Measurements from ENCODE around the gene CMPK1.

Gene CMPK1

GRCh38 chr1:47393141-47393540 lies 59.6 kb downstream of the CMPK1 start:
- DNase-seq (ENCODE audit: low read depth, low spot score) = no peak

DNA sequence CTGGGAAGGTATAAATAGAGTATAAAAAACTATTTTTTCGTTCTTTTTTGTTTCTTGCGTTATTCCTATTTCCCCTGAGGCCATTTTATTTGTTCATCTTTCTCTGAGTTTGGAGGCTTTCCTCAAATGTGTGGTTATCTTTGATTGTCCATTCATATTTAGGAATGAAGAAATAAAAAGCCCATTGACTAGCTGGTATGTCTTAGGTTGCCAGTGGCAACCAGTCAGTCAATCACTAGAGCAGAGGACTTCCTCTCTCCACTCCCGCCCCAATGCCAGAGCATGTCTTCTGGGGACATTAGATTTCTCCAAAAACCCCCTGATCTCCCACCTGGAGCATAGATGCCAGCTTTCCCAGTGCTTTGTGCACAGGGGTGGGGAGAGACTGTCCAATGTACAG lies 61.8 kb downstream of the CMPK1 start:
- no peak for DNase-seq (ENCODE audit: low read depth, low spot score)

DNA sequence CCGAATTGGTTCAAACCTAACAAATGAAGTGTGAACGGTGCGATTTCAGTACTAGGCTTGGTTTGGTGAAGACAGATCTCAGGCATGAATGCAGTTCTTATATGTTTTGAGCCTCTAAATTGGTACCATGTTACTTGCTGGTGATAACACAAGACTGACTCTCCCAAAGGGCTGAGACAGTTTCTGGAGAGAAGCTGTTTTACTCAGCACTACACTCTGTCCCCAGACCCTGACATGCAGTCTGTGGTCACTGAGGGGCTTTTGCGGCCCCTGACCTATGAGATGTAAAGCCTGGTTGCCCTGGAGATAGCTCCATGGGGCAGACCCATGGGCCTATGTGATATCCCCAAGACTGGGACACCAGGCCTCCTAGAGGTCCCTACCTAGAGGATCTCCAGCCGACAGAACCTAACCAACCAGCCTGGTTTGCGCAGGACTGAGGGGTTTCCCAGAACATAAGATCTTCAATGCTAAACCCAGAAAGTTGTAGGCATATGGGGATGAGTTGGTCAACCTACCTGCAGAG lies 63.1 kb downstream of the CMPK1 start:
- no peak for DNase-seq (ENCODE audit: low read depth, low spot score)

GRCh38 chr1:47399138-47399845 lies 65.7 kb downstream of the CMPK1 start:
- no peak for DNase-seq (ENCODE audit: low read depth, low spot score)

- DNase-seq (ENCODE audit: low read depth, low spot score) = no peak
These were observed 66.2 kb downstream of the CMPK1 start for GRCh38 chr1:47399846-47400155.

GRCh38 chr1:47401761-47402160 lies 68.2 kb downstream of the CMPK1 start:
- no peak for DNase-seq (ENCODE audit: low read depth, low spot score)

DNA sequence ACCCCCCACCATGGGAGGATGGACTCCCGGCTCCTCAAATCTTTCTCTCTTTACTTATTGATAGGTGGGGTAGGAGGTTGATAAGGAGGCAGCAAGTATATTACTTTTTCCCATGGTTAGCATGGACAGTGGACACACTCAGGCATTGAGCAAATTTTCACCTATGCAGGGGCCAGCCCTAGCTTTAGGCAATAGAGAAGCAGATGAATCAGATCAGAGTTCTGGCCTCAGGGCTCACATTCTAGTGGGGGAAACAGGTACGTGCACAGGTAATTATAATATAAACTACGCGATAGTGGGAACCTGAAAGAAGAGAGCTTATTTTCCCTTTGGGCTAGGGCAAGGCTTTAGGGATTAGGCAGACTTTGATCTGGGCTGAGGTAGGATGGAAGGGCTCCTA lies 69.0 kb downstream of the CMPK1 start:
- no peak for DNase-seq (ENCODE audit: low read depth, low spot score)

- no peak for DNase-seq (ENCODE audit: low read depth, low spot score)
These were observed 69.8 kb downstream of the CMPK1 start for GRCh38 chr1:47403321-47403910.

DNA sequence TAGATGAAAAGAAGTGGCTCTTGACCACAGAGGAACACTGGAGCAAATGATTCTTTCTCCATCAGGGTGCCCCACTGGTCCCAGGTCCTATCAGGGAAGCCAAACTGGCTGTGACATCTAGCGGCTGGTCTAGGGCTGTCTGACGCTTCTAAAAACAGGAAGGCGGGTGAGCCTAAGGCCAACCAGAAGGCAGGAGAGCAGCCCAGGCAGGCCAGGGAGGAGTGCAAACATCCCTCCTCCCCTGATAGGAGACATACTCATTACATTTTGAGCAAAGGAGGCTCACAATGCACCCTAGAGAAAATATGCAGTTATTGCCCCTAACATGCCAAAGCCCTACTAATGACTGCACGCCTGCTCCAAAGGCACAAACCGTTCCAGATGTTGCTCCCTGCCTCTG lies 72.1 kb downstream of the CMPK1 start:
- DNase-seq (ENCODE audit: low read depth, low spot score) = no peak

GRCh38 chr1:47406966-47407365 lies 73.4 kb downstream of the CMPK1 start:
- DNase-seq (ENCODE audit: low read depth, low spot score) = no peak

GRCh38 chr1:47407481-47407880 lies 73.9 kb downstream of the CMPK1 start:
- no peak for DNase-seq (ENCODE audit: low read depth, low spot score)

GRCh38 chr1:47409311-47410067 lies 75.9 kb downstream of the CMPK1 start:
- peak; percentile 86 for DNase-seq (ENCODE audit: low read depth, low spot score)

DNA sequence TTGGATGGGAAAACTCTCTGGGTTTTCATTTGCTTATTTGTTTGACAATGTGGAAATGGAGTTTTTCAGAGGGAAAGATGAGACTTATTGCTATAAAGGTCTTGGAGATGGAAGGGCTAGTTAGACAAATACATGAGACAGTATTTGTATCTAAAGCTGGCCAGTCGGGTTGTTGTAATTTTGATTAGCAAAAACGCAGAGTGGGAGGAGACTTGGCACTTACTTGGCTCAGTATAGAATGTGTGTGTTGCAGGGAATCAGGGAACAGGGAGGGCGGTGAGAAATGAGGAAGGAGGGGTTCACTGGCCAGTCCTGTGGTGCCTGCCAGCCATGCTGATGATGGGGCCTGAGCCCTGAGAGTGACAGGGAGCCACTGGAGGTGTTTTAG lies 76.5 kb downstream of the CMPK1 start:
- no peak for DNase-seq (ENCODE audit: low read depth, low spot score)

GRCh38 chr1:47411436-47411835 lies 77.8 kb downstream of the CMPK1 start:
- DNase-seq (ENCODE audit: low read depth, low spot score) = no peak

DNA sequence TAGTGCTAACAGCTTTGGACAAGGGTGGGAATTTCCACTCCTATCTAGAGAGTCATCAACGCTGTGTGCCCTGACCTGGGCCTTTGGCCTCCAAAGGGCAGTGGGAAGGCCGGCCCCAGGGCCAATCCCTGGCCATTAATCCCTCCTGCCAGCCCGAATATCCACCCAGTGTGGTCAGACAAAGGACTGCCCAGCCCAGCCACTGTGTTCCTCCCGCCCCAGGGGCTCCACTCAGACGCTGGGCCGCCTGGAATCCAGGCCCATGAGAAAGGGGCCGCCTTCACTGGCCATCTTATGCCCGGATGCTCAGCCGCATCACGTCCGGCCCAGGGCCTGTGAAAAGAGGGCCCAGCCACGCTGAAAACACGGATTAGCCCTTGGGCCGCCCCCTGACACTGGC lies 78.8 kb downstream of the CMPK1 start:
- DNase-seq (ENCODE audit: low read depth, low spot score) = no peak

DNA sequence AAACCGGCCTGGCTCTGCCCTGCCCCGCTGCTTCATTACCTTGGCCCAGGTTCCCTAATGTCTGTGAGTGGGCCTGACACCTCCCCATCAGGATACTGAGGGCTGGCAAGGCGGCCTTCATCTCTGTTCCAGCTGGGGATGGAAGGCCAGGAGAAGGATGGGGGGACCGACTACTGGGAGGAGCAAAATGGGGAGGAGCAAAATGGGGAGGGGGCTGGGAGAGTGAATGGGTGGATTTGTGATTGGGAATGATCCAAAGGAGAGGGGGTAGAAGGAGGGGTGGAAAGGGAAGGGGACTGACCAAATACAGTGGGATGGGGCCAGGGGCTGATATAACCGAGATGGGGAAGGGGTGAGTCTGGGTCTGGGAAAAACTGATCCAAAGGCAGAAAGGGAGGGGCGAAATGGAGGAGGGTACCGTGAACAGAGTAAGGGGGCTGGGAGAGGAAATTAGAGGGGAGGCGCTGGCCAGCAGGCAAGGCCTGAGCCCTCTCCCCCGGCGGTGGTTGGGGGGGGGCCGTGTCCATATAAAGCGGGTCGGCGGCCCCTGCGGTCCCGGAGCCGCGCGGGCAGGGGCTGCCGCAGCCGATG lies 82.2 kb downstream of the CMPK1 start, which contains the start of gene FOXE3:
TSS of gene FOXE3 (plus strand) at position 558 of the 591 bp plus-strand sequence. CDS start at position 589, 31 bp downstream.
- no peak for DNase-seq (ENCODE audit: low read depth, low spot score)

DNA sequence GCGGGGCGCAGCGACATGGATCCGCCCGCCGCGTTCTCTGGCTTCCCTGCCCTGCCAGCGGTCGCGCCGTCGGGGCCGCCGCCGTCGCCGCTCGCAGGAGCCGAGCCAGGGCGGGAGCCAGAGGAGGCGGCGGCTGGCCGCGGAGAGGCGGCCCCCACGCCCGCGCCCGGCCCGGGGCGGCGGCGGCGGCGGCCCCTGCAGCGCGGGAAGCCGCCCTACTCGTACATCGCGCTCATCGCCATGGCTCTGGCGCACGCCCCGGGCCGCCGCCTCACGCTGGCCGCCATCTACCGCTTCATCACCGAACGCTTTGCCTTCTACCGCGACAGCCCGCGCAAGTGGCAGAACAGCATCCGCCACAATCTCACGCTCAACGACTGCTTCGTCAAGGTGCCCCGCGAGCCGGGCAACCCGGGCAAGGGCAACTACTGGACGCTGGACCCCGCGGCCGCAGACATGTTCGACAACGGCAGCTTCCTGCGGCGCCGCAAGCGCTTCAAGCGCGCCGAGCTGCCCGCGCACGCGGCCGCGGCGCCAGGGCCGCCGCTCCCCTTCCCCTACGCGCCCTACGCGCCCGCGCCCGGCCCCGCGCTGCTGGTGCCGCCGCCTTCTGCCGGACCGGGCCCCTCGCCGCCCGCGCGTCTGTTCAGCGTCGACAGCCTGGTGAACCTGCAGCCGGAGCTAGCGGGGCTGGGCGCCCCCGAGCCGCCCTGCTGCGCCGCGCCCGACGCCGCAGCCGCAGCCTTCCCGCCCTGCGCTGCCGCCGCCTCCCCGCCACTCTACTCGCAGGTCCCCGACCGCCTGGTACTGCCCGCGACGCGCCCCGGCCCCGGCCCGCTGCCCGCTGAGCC lies 83.0 kb downstream of the CMPK1 start:
- no peak for DNase-seq (ENCODE audit: low read depth, low spot score)

DNA sequence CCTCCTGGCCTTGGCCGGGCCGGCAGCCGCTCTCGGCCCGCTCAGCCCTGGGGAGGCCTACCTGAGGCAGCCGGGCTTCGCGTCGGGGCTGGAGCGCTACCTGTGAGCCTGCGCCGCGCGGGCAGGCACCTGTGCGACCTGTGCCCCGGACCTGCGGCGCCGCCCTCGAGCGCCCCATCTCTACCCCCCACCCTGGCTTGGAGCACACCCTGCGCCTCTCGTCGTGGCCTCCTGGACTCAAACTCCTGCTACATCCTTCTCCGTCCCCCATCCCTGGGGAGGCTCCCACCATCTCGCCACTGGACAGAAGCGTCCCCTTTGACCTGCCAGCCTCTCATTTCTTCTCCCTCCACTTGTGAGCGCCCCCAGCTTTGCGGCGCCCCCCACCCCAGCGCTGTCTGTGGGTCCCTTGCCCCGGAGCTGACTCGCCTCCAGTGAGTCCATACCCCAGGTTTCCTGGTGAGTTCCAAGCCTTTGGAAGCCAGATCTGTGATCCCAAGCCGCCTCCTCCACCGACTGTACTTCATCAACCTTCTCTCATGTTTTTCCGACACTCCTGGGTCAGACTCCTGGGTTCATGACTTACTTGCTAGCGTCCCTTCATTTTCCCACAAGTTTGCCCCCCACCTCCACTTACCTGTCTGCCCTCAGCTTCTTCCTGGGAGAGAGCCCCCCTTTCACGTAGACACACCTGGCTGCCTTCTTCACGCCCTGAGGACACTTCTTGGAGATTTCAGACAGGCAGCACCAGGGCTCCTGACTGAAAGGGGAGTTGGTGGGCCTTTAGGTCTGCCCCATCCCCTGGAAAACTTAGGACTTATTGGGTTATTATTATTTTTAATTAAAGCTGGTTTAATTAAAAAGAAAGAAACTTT lies 83.8 kb downstream of the CMPK1 start:
- no peak for DNase-seq (ENCODE audit: low read depth, low spot score)

GRCh38 chr1:47418122-47418521 lies 84.5 kb downstream of the CMPK1 start:
- DNase-seq (ENCODE audit: low read depth, low spot score) = no peak

- no peak for DNase-seq (ENCODE audit: low read depth, low spot score)
These were observed 85.2 kb downstream of the CMPK1 start for GRCh38 chr1:47418681-47419325.
